IMR-90 (cell line): ENCODE data around the gene MIEF1. TPM values are rescaled to one million over a fixed set of nuclear protein-coding genes. Genes with fewer than 3 reads are reported as not detected.

ENCODE experiments used
- ATAC-seq: fragments of 200-7000 bp; cut with Tn5 transposase; 2 replicates; pipeline ENCODE4 v1.9.1; 2020; ENCODE audit warnings: low read depth, mild to moderate bottlenecking, moderate library complexity
- BruUV-seq: library from RNA; stranded (reverse); fragments of 400-500 nt; replicated peaks from 2 replicates; lab custom pipeline; 2021; lab: Mats Ljungman, UMichigan
- CTCF ChIA-PET: fragments of 300-600 bp; formaldehyde crosslinking; extraction: SDS; loops from one replicate; lab custom pipeline; 2021; ENCODE audit warnings: antibody characterized with exemption; lab: Yijun Ruan, JAX
- POLR2A ChIA-PET: fragments of 300-600 bp; sonication (Branson Sonifier 250); formaldehyde crosslinking; loops from one replicate; lab custom pipeline; 2022; ENCODE audit warnings: antibody characterized with exemption; ENCODE audit not compliant: unreplicated experiment; lab: Charles Lee
- DNase-seq: peaks from one replicate; pipeline ENCODE4 v3.0.0; 2013
- H2AFZ ChIP-seq: replicated peaks from 2 replicates; pipeline ENCODE3; 2013; ENCODE audit warnings: low read length, mild to moderate bottlenecking; ENCODE audit not compliant: poor library complexity
- H2AK5ac ChIP-seq: 2 replicates; pipeline ENCODE4 v1.6.1; 2013; ENCODE audit warnings: low read depth, low read length, inconsistent platforms
- H2AK9ac ChIP-seq: replicated peaks from 2 replicates; pipeline ENCODE3; 2013; ENCODE audit warnings: mild to moderate bottlenecking, low read depth, low read length, moderate library complexity; ENCODE audit not compliant: poor library complexity
- H2BK120ac ChIP-seq: 2 replicates; pipeline ENCODE4 v1.6.1; 2013; ENCODE audit warnings: low read depth, low read length, inconsistent platforms
- H2BK15ac ChIP-seq: 3 replicates; pipeline ENCODE4 v1.6.1; 2013; ENCODE audit warnings: low read depth, low read length, inconsistent platforms
- H2BK20ac ChIP-seq: 2 replicates; pipeline ENCODE4 v1.6.1; 2013; ENCODE audit warnings: low read depth, mild to moderate bottlenecking, inconsistent platforms, low read length, moderate library complexity
- H2BK5ac ChIP-seq: 2 replicates; pipeline ENCODE4 v1.6.1; 2013; ENCODE audit warnings: mild to moderate bottlenecking, low read depth, low read length, inconsistent platforms; ENCODE audit not compliant: poor library complexity, severe bottlenecking
- H3K14ac ChIP-seq: replicated peaks from 2 replicates; pipeline ENCODE4 v1.6.1; 2013; ENCODE audit warnings: low read depth, low read length, inconsistent platforms
- H3K18ac ChIP-seq: 2 replicates; pipeline ENCODE4 v1.6.1; 2013; ENCODE audit warnings: low read depth, low read length, control low read depth
- H3K23ac ChIP-seq: 2 replicates; pipeline ENCODE4 v1.6.1; 2013; ENCODE audit warnings: low read depth, low read length, inconsistent platforms
- H3K27ac ChIP-seq: 2 replicates; pipeline ENCODE4 v1.5.1; 2013; ENCODE audit warnings: mild to moderate bottlenecking, control low read depth, low read length; ENCODE audit not compliant: insufficient read depth
- H3K27me3 ChIP-seq: 2 replicates; pipeline ENCODE4 v1.6.1; 2013; ENCODE audit warnings: low read length; ENCODE audit not compliant: control insufficient read depth, insufficient read depth
- H3K36me3 ChIP-seq: 2 replicates; pipeline ENCODE4 v1.6.1; 2013; ENCODE audit warnings: low read length, mixed read lengths; ENCODE audit not compliant: control insufficient read depth, insufficient read depth
- H3K4ac ChIP-seq: 2 replicates; pipeline ENCODE4 v1.6.1; 2013; ENCODE audit warnings: low read depth, low read length, inconsistent platforms
- H3K4me1 ChIP-seq: 2 replicates; pipeline ENCODE4 v1.6.1; 2013; ENCODE audit warnings: low read length, mixed read lengths; ENCODE audit not compliant: control insufficient read depth, insufficient read depth
- H3K4me2 ChIP-seq: 2 replicates; pipeline ENCODE4 v1.6.1; 2013; ENCODE audit warnings: low read depth, mild to moderate bottlenecking, control low read depth, low read length, moderate library complexity
- H3K4me3 ChIP-seq: 2 replicates; pipeline ENCODE4 v1.5.1; 2013; ENCODE audit warnings: low read depth, mild to moderate bottlenecking, control low read depth, low read length, moderate library complexity; ENCODE audit not compliant: insufficient read depth
- H3K56ac ChIP-seq: 2 replicates; pipeline ENCODE4 v1.6.1; 2013; ENCODE audit warnings: low read length, inconsistent platforms; ENCODE audit not compliant: insufficient read depth; ENCODE audit errors: extremely low read depth
- H3K79me1 ChIP-seq, 2 experiments: 2 replicates each; pipeline ENCODE4 v1.6.1; 2013; ENCODE audit warnings: low read length in 2 of 2, inconsistent platforms in 1 of 2, low read depth in 1 of 2
- H3K9ac ChIP-seq: 2 replicates; pipeline ENCODE4 v1.6.1; 2013; ENCODE audit warnings: low read depth, low read length, control low read depth
- H3K9me1 ChIP-seq: 2 replicates; pipeline ENCODE4 v1.6.1; 2013; ENCODE audit warnings: low read length, inconsistent platforms; ENCODE audit not compliant: insufficient read depth
- H3K9me3 ChIP-seq: 2 replicates; pipeline ENCODE4 v1.6.1; 2013; ENCODE audit warnings: low read length; ENCODE audit not compliant: control insufficient read depth, insufficient read depth
- H4K20me1 ChIP-seq: 2 replicates; pipeline ENCODE4 v1.6.1; 2013; ENCODE audit warnings: low read length, inconsistent platforms; ENCODE audit not compliant: insufficient read depth
- H4K5ac ChIP-seq: 2 replicates; pipeline ENCODE4 v1.6.1; 2013; ENCODE audit warnings: mild to moderate bottlenecking, low read depth, low read length, control low read depth
- H4K8ac ChIP-seq, 2 experiments: 2 replicates each; pipeline ENCODE4 v1.6.1; 2013; ENCODE audit warnings: low read depth in 2 of 2, low read length in 2 of 2, control low read depth in 1 of 2, inconsistent platforms in 1 of 2
- H4K91ac ChIP-seq: 2 replicates; pipeline ENCODE4 v1.6.1; 2013; ENCODE audit warnings: low read depth, low read length, inconsistent platforms; ENCODE audit not compliant: insufficient read depth
- CEBPB ChIP-seq: IDR thresholded peaks from 2 replicates; pipeline ENCODE4 v1.6.1; 2012; ENCODE audit warnings: low read depth, low read length, improper control_type of control experiment
- MAFK ChIP-seq: IDR thresholded peaks from 2 replicates; pipeline ENCODE4 v1.6.1; 2012; ENCODE audit warnings: low read depth, low read length, improper control_type of control experiment
- NFE2L2 ChIP-seq: fragments of 150-350 bp; IDR thresholded peaks from 2 replicates; pipeline ENCODE4 v1.6.1; 2016; ENCODE audit warnings: low read depth, mild to moderate bottlenecking, low read length
- POLR2A ChIP-seq: IDR thresholded peaks from 2 replicates; pipeline ENCODE4 v1.6.1; 2012; ENCODE audit warnings: mild to moderate bottlenecking, low read depth, low read length
- WGBS, 2 experiments: methylation state at CpG; one replicate each; pipeline versions ENCODE4 v1.1.5 to v1.1.7; 2013; ENCODE audit warnings: missing lambda C conversion rate in 2 of 2; ENCODE audit not compliant: insufficient read length in 1 of 2; ENCODE audit errors: extremely low coverage in 2 of 2; 5-methylcytosine and 5-hydroxymethylcytosine counted together
- dilution Hi-C: fragments of 300-500 bp; cut with HindIII; formaldehyde crosslinking; loops from one replicate; pipeline ENCODE4 v1.14.3; 2018; ENCODE audit warnings: low sequenced_read_pairs; ENCODE audit not compliant: unreplicated experiment
- in situ Hi-C: fragments of 300-500 bp; cut with MboI; formaldehyde crosslinking; loops from 3 replicates; pipeline ENCODE4 v1.14.3; 2019; ENCODE audit warnings: low sequenced_read_pairs, inconsistent platforms, mixed read lengths
- intact Hi-C: fragments of 100-400 bp; cut with micrococcal nuclease; formaldehyde crosslinking; loops from 2 replicates; pipeline ENCODE4 v1.10.0; 2022
- polyA plus RNA-seq, 3 experiments: library from polyadenylated mRNA; depleted of rRNA; stranded (reverse); fragments of >200 nt; gene quantifications; 2 replicates each; pipeline ENCODE4 v1.2.3, GENCODE V29; 2012; ENCODE audit warnings: low replicate concordance in 1 of 3
- total RNA-seq: library from RNA; depleted of rRNA; stranded (reverse); fragments of >200 nt; gene quantifications from 2 replicates; pipeline ENCODE4 v1.2.3, GENCODE V29; 2012

The MIEF1 gene
- total and polyA plus RNA-seq, 2 of the 4 experiments (the other 2 are of a cell fraction): 9.7 to 16.9 TPM

- BruUV-seq: no TSS peak
- peak overlapping the region; percentile 22 for H3K27ac ChIP-seq
- peak overlapping the region; percentile 85 for H3K9ac ChIP-seq
- ATAC-seq (no peak), DNase-seq (peak; percentile 41)
- TF ChIP-seq POLR2A (peak; percentile 7; the same call in 1 of the 2 replicates), NFE2L2 (no peak), CEBPB (peak; percentile 60; the same call in 1 of the 2 replicates), MAFK (no peak)
- in situ Hi-C loops (no loop called here), intact Hi-C loops (loop anchor here (2.0 kb wide), 1 partner anchor 16 kb away; no protein-coding TSS in a partner anchor), dilution Hi-C loops (no loop called here)
- H3K56ac ChIP-seq: peak overlapping the region; percentile 48; the same call in 1 of the 2 replicates
- no peak overlapping the region for H3K18ac ChIP-seq
- H2BK20ac ChIP-seq: no peak overlapping the region
- peak overlapping the region; percentile 92 for H2AFZ ChIP-seq
- H4K91ac ChIP-seq: peak overlapping the region; percentile 38; the same call in 1 of the 2 replicates
- peaks cover 21 to 55% of the 10 kb centered on the region in 2 experiments for H3K79me1 ChIP-seq
- no peak overlapping the region for H2BK15ac ChIP-seq
- peak overlapping the region; percentile 74 to 91 for H4K8ac ChIP-seq
- POLR2A ChIA-PET: no interaction called here
- peaks cover 10% of the 10 kb centered on the region for H3K4me1 ChIP-seq
- peak overlapping the region; percentile 75 for H3K4ac ChIP-seq
- peak overlapping the region; percentile 11 for H2BK5ac ChIP-seq
- no peaks in the 10 kb centered on the region for H3K27me3 ChIP-seq
- H3K23ac ChIP-seq: 0 out of 2 replicates have a peak overlapping the region, but pooled peaks have one; percentile 74
- H4K5ac ChIP-seq: 0 out of 2 replicates have a peak overlapping the region, but pooled peaks have one; percentile 39
- H3K14ac ChIP-seq: peak overlapping the region; percentile 61
- H3K4me3 ChIP-seq: peak overlapping the region; percentile 67
- H3K9me1 ChIP-seq: peaks cover 6% of the 10 kb centered on the region
- H3K4me2 ChIP-seq: peak overlapping the region; percentile 94
- H2AK9ac ChIP-seq: peak overlapping the region; percentile 91
- H2AK5ac ChIP-seq: peak overlapping the region; percentile 52
- CTCF ChIA-PET: interaction anchor here (1.6 kb wide), 1 partner anchor 11 kb away, joined by 6 read pairs; no protein-coding TSS in a partner anchor
- H4K20me1 ChIP-seq: 0 out of 2 replicates have a peak, but pooled peaks cover 12% of the 10 kb centered on the region
- no peak overlapping the region for H2BK120ac ChIP-seq
- peaks cover 28% of the 10 kb centered on the region for H3K36me3 ChIP-seq
- WGBS, 2 experiments: 9% methylated on average over 8 of the region's 18 CpGs; no CpG with 5 or more reads in 1 of the 2 experiments
- H3K9me3 ChIP-seq: no peaks in the 10 kb centered on the region
Observed at GRCh38 chr22:39502789-39503409, 809 bp downstream of the MIEF1 start.
